HG03558 (cell line): ENCODE results near the gene KIAA0232.
"Not testable (repeated sequence)": the region's sequence is repeated elsewhere in the genome, so short reads cannot be mapped to it uniquely, and the experiment has no call there.

Source experiments
- ATAC-seq: cut with Tn5 transposase; IDR thresholded peaks from one replicate; pipeline ENCODE4 v1.9.1; 2021; ENCODE audit warnings: moderate number of reproducible peaks; ENCODE audit not compliant: unreplicated experiment; ENCODE audit errors: extremely low read depth

The KIAA0232 gene

DNA sequence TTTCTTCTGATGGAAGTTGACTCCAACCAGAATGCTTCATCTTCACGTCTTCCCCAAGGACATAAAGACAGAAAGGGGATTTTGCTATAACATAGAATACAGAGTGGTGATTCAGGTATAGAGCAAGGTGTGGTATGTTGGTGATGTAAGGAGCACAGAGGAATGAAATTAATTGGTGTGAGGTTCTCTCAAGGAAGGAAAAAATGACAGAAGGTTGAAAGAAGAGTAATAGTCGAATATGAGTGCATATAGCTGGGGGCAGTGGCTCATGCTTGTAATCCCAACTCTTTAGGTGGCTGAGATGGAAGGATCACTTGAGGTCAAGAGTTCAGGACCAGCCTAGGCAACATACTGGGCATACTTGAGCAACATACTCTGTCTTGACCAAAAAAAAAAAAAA lies 20.1 kb downstream of the KIAA0232 start:
- no peak for ATAC-seq

- no peak for ATAC-seq
Measured at GRCh38 chr4:6803246-6803645, 20.7 kb downstream of the KIAA0232 start.

GRCh38 chr4:6804082-6804752 lies 21.7 kb downstream of the KIAA0232 start:
- no peak for ATAC-seq

DNA sequence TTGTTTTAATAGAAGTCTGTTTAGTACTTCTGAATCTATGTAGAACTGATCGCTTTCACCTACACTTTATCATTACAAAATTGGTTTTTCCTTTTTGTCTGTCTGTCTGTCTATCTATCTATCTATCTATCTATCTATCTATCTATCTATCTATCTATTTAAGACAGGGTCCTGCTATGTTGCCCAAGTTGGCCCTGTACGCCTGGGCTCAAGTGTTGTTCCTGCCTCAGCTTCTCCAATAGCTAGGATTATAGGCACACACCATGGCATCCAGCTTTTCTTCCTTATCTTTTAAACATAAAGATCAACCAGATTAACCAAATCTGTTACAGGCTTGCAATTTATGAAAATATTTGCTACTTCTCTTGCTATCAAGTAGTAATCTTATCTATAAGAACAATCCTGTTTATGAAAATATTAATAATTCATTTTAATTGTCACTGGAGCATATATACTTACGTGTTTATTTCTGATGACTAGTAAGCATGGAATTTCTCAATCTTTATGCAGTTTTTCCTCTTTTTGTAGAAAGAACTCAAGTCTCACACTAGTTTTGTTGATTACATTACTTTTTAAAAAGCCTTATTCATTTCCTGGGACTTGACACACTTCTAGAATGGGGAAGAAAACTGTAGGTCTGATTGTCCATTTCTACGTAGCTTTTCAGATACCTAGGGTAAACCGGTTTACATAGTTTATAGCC lies 24.5 kb downstream of the KIAA0232 start:
- ATAC-seq: no peak

DNA sequence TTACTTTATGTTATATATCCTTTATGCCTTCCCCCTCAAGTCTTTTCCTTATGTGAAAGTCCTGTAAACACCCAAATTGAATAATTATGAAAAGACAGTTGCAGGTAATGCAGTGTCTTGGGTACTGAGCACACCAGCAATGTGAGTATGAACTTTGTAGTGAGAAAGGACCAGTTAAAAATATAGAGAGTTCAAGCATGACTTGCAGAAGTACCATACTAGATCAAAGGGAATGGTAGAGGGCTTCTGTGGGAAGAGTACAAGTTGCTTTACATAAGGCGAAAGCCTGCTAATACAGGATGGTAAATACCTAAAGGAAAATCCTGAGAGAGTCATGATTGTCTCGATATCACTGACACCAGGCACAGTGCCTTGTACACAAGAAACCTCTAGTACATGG lies 25.7 kb downstream of the KIAA0232 start:
- no peak for ATAC-seq

DNA sequence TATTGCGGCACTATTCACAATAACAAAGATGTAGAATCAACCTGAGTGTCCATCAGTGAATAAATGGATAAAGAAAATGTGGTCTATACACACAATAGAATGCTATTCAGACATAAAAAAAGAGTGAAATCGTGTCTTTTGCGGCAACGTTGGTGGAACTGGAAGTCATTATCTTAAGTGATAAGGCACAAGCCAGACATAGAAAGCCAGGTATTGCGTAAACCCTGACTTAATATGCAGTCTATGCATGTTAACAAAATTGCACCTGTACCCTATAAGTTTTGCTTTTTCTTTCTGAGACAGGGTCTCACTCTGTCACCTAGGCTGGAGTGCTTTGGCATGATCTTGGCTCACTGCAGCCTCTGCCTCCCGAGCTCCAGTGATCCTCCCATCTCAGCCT lies 28.6 kb downstream of the KIAA0232 start:
- ATAC-seq: no peak

- no peak for ATAC-seq
Measured at GRCh38 chr4:6812766-6813165, 30.2 kb downstream of the KIAA0232 start.

DNA sequence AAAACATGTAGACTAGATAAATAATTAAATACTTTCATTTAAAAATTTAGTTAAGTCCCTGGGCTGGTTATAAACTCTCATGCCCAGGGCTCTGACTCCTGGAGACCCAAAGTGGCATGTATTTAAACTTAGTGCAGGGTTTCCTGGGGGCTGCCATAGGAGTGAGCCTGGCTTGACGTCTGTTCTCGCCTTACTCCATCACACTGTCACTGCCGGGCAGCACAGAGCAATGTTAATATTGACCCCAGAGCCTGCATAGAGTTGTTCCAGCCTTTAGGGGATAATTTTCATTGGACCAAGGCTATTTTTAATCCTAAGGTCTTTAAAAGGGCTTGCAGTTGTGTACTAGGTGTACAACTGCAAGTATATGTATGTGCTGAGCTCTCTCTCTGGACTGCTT lies 31.2 kb downstream of the KIAA0232 start:
- ATAC-seq: no peak

GRCh38 chr4:6815029-6815836 lies 32.7 kb downstream of the KIAA0232 start:
- ATAC-seq: no peak

DNA sequence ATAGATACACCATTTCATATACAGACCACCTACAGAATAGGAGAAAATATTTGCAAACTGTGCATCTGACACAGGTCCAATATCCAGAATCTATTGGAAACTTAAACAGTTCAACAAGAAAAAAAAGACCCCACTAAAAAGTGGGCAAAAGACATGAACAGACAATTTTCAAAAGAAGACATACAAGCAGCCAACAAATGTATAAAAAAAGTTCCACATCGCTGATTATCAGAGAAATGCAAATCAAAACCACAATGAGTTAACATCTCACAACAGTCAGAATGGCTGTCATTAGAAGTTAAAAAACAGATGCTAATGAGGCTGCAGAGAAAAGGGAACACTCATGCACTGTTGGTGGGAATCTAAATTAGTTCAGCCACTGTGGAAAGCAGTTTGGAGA lies 36.8 kb downstream of the KIAA0232 start:
- no peak for ATAC-seq

DNA sequence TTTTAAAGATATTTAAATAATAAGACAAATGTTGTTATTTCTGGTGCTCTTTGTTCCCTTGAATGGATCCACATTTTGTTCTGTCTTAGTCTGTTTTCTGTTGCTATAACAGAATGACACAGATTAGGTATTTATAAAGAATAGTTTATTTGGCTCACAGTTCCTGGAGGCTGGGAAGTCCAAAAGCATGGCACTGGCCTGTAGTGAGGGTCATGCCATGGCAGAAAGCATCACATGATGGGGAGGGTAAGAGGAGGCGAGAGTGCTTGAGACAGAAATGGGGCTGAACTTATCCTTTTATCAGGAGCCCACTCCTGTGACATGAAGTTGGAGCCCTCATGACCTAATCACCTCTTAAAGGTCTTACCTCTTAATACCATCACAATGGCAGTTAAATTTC lies 38.2 kb downstream of the KIAA0232 start:
- no peak for ATAC-seq

DNA sequence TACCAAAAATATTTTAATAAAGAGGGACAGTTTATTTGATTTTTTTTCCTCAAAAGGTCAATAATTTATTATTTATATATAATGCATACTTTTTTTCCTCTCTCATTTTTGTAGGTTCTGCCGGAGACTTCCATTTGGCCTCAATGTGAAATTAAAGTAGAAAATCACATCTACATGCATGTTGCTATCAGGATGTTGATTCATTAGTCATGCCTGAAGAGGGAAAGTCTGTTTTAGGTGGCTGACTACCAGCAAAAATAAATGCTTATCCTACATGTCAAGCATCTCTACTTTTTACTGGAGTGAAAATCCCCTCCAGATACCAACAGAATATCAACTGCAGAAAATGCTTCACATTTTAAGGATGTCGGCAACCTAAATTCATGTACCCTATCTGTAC lies 41.5 kb downstream of the KIAA0232 start:
- ATAC-seq: no peak

DNA sequence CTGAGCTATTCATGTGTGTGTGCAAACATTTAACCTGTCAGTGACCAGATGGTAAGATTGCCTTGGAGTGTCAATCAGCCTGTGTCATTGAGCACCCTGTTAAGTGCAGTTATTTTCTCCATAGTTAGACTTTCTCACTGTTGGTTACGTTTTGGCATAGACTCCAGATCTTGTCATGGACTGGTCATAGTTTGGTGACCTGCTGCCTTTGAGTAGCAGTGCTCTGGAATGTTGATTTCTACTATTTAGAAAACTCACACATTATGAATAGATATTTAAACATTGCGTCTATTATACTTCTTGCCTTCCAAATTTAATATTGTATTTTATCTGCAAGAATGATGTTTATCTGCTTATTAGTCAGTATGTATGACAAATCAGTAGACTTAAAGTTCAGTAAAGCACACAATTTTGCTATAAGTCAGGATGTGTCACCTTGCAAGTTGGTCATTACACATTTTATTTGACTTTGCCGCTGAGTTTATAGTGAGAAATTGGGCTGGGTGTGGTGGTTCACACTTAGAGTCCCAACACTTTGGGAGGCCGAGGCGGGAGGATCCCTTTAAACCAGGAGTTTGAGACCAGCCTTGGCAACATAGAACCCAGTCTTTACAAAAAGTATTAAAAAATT lies 42.4 kb downstream of the KIAA0232 start:
- ATAC-seq: no peak

GRCh38 chr4:6825403-6825802 lies 42.9 kb downstream of the KIAA0232 start:
- no peak for ATAC-seq

DNA sequence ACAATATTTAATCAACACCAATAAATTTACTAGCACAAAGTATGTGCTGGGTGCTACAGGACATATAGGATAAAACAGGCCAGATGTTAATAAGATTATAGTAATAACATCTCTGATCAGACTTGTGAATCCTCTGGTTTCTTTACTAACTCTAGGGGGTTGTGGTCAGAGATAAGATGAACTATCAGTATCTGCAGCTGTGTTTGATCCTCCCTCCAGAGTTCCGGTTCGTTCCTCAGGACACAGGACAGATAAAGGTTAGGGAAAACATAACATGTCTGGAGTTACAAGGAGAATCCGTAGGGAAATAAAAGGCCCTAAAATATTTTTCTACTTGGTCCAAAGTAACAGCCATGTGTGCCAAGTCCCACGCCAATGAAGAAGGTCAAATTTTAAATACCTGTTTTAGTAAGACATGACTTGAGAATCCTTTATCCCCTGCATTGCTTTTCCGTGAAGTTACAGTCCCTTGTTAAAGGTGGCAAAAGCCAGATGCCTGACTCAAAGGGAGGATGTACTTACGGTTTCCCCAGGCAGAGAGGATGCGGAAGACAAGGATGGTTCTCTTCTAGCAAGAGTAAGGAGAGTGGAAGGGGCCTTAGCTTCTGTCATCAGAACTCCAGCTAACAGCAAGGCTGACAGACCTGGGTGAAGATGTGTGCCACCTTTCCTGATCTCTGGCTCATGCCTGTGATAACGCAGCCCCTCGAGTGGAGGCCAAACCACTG lies 44.4 kb downstream of the KIAA0232 start:
- ATAC-seq: no peak

DNA sequence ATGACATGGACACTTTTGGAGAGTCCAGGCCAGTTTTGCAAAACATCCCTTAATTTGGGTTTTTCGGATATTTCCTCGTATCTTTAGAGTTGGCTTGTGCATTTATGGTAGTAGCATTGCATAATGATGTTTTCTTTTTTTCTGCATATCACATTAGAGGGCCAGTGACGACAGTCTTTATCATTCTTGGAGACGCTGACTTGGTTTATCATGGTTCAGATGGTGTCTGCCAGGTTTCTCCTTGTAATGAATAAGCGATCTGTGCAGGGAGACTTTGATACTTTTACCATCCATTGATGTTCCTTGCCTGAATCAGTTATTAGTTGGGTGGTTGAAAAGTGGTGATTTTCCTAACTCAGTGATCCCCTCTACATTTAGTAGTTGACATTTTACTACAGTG lies 46.6 kb downstream of the KIAA0232 start:
- ATAC-seq: no peak

- ATAC-seq: no peak
Measured at GRCh38 chr4:6834867-6835266, 52.3 kb downstream of the KIAA0232 start.

DNA sequence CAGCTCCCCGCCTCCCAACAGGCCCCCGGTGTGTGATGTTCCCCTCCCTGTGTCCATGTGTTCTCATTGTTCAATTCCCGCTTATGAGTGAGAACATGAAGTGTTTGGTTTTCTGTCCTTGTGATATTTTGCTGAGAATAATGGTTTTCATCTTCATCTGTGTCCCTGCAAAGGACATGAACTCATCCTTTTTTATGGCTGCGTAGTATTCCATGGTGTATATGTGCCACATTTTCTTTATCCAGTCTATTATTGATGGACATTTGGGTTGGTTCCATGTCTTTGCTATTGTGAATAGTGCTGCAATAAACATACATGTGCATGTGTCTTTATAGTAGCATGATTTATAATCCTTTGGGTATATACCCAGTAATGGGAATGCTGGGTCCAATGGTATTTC lies 53.1 kb downstream of the KIAA0232 start:
- not testable (repeated sequence) for ATAC-seq

DNA sequence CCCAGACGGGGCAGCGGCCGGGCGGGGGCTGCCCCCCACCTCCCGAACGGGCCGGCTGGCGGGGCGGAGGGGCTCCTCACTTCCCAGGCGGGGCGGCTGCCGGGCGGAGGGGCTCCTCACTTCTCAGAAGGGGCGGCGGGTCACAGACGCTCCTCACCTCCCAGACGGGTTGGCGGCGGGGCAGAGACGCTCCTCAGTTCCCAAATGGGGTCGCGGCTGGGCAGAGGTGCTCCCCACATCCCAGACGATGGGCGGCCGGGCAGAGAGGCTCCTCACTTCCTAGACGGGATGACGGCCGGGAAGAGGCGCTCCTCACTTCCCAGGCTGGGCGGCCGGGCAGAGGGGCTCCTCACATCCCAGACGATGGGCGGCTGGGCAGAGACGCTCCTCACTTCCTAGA lies 54.6 kb downstream of the KIAA0232 start:
- ATAC-seq: not testable (repeated sequence)

- ATAC-seq: no peak
Measured at GRCh38 chr4:6839579-6839978, 57.1 kb downstream of the KIAA0232 start.
